SK-N-SH (cell line): Measurements from ENCODE around the gene GLT6D1. TPM values are rescaled to one million over a fixed set of nuclear protein-coding genes. Genes with fewer than 3 reads are reported as not detected.

Experiments
- CTCF ChIA-PET: fragments of 300-600, 350-600 bp; formaldehyde crosslinking; extraction: SDS; loops from one replicate; lab custom pipeline; 2021; lab: Yijun Ruan, JAX
- POLR2A ChIA-PET: fragments of 350-600 bp; sonication (Branson Sonifier 250); formaldehyde crosslinking; extraction: SDS; loops from one replicate; lab custom pipeline; 2020; ENCODE audit warnings: antibody characterized with exemption, inconsistent platforms; lab: Yijun Ruan, JAX
- DNase-seq: peaks from one replicate; pipeline ENCODE4 v3.0.0; 2012
- H2AFZ ChIP-seq: fragments of 200-600 bp; sonication (generic); 2 replicates; pipeline ENCODE4 v1.8.1; 2016; ENCODE audit warnings: antibody characterized with exemption, mild to moderate bottlenecking, low read depth
- H3F3A ChIP-seq: fragments of 200-600 bp; sonication (generic); replicated peaks from 2 replicates; pipeline ENCODE3; 2016; ENCODE audit warnings: antibody characterized with exemption, mild to moderate bottlenecking; ENCODE audit not compliant: insufficient read depth
- H3K27ac ChIP-seq, 2 experiments: fragments of 200-500 bp in 1 of 2; fragments of 200-600 bp in 1 of 2; sonication (Bioruptor generic) in 1 of 2; sonication (generic), shearing (Covaris generic) in 1 of 2; 2 replicates each; pipeline versions ENCODE4 v1.5.1 to v1.6.1; 2014 to 2016; ENCODE audit warnings: low read depth in 2 of 2, inconsistent platforms in 1 of 2, low read length in 1 of 2, mild to moderate bottlenecking in 1 of 2, mixed read lengths in 1 of 2
- H3K27me3 ChIP-seq: fragments of 200-600 bp; sonication (generic), shearing (Covaris generic); 2 replicates; pipeline ENCODE4 v1.6.1; 2016; ENCODE audit warnings: mixed run types; ENCODE audit not compliant: insufficient read depth
- H3K36me3 ChIP-seq, 2 experiments: fragments of 200-500 bp in 1 of 2; fragments of 200-600 bp in 1 of 2; sonication (Bioruptor generic) in 1 of 2; sonication (generic) in 1 of 2; replicated peaks in 1 of 2; 2 replicates each; pipeline versions ENCODE3 to v1.5.1; 2014 to 2016; ENCODE audit warnings: low read length in 1 of 2, mild to moderate bottlenecking in 1 of 2; ENCODE audit not compliant: insufficient read depth in 2 of 2, control insufficient read depth in 1 of 2
- H3K4me1 ChIP-seq, 2 experiments: fragments of 200-500 bp in 1 of 2; fragments of 200-600 bp in 1 of 2; sonication (Bioruptor generic) in 1 of 2; sonication (generic), shearing (Covaris generic) in 1 of 2; 2 replicates each; pipeline versions ENCODE4 v1.5.1 to v1.6.1; 2014 to 2016; ENCODE audit warnings: low read depth in 1 of 2, low read length in 1 of 2, mixed run types in 1 of 2; ENCODE audit not compliant: insufficient read depth in 2 of 2, control insufficient read depth in 1 of 2
- H3K4me2 ChIP-seq: fragments of 200-600 bp; sonication (generic), shearing (Covaris generic); 2 replicates; pipeline ENCODE4 v1.6.1; 2017; ENCODE audit warnings: mixed run types
- H3K4me3 ChIP-seq, 2 experiments: fragments of 200-500 bp in 1 of 2; fragments of 200-600 bp in 1 of 2; sonication (Bioruptor generic) in 1 of 2; sonication (generic), shearing (Covaris generic) in 1 of 2; 2 replicates each; pipeline versions ENCODE4 v1.5.1 to v1.8.1; 2014 to 2016; ENCODE audit warnings: low read depth in 2 of 2, inconsistent platforms in 1 of 2, low read length in 1 of 2, mild to moderate bottlenecking in 1 of 2, mixed read lengths in 1 of 2, moderate library complexity in 1 of 2
- H3K79me2 ChIP-seq: fragments of 200-600 bp; sonication (generic); 2 replicates; pipeline ENCODE4 v1.8.1; 2017; ENCODE audit warnings: mild to moderate bottlenecking; ENCODE audit not compliant: insufficient read depth
- H3K9ac ChIP-seq: fragments of 200-600 bp; sonication (generic); 2 replicates; pipeline ENCODE4 v1.6.1; 2017; ENCODE audit warnings: mixed run types
- H3K9me2 ChIP-seq: fragments of 200-600 bp; sonication (generic); 2 replicates; pipeline ENCODE4 v1.6.1; 2017; ENCODE audit warnings: mixed run types
- H3K9me3 ChIP-seq: fragments of 200-600 bp; sonication (generic); 2 replicates; pipeline ENCODE4 v1.6.1; 2017; ENCODE audit warnings: mixed run types, mild to moderate bottlenecking, moderate library complexity
- H4K20me1 ChIP-seq: fragments of 200-600 bp; sonication (generic); 2 replicates; pipeline ENCODE4 v1.6.1; 2017; ENCODE audit warnings: mild to moderate bottlenecking, mixed run types; ENCODE audit not compliant: insufficient read depth
- CHD2 ChIP-seq: fragments of 150-350 bp; IDR thresholded peaks from 2 replicates; pipeline ENCODE4 v1.6.1; 2018; ENCODE audit warnings: low read length; ENCODE audit not compliant: partially characterized antibody
- ELF1 ChIP-seq: IDR thresholded peaks from 2 replicates; pipeline ENCODE4 v1.4.0; 2012
- EP300 ChIP-seq, 2 experiments: IDR thresholded peaks; 2 replicates each; pipeline versions ENCODE4 v1.4.0 to v1.6.1; 2012; ENCODE audit warnings: borderline replicate concordance in 1 of 2, low read depth in 1 of 2, low read length in 1 of 2
- FOSL2 ChIP-seq: IDR thresholded peaks from 2 replicates; pipeline ENCODE4 v1.4.0; 2012; ENCODE audit warnings: low read depth, mild to moderate bottlenecking, moderate library complexity, borderline replicate concordance
- FOXM1 ChIP-seq: IDR thresholded peaks from 2 replicates; pipeline ENCODE4 v1.4.0; 2012; ENCODE audit warnings: low read depth, mild to moderate bottlenecking
- GATA2 ChIP-seq: sonication (generic); formaldehyde crosslinking; IDR thresholded peaks from 2 replicates; pipeline ENCODE4 v1.5.0; 2020; ENCODE audit warnings: mild to moderate bottlenecking, missing genetic modification reagents
- JUND ChIP-seq: IDR thresholded peaks from 2 replicates; pipeline ENCODE4 v1.4.0; 2012
- NFIC ChIP-seq: IDR thresholded peaks from 2 replicates; pipeline ENCODE4 v1.4.0; 2012; ENCODE audit warnings: borderline replicate concordance
- POLR2AphosphoS5 ChIP-seq: IDR thresholded peaks from 2 replicates; pipeline ENCODE4 v1.6.1; 2012; ENCODE audit warnings: low read depth, low read length
- RFX5 ChIP-seq: IDR thresholded peaks from 2 replicates; pipeline ENCODE4 v1.6.1; 2012; ENCODE audit warnings: mild to moderate bottlenecking, improper control_type of control experiment, low read length
- SIN3A ChIP-seq: IDR thresholded peaks from 2 replicates; pipeline ENCODE4 v1.6.1; 2012; ENCODE audit warnings: low read depth, mild to moderate bottlenecking, low read length, moderate library complexity, borderline replicate concordance
- TEAD4 ChIP-seq: IDR thresholded peaks from 2 replicates; pipeline ENCODE4 v1.4.0; 2012; ENCODE audit warnings: mild to moderate bottlenecking, borderline replicate concordance; ENCODE audit not compliant: insufficient read depth
- WGBS: methylation state at CpG from one replicate; pipeline ENCODE4 v1.1.6; 2017; ENCODE audit warnings: low lambda C conversion rate; 5-methylcytosine and 5-hydroxymethylcytosine counted together
- polyA plus RNA-seq, 3 experiments: library from polyadenylated mRNA; depleted of rRNA; stranded (reverse); fragments of >200 nt; gene quantifications; 2 replicates each; pipeline ENCODE4 v1.2.3, GENCODE V29; 2012
- TF ChIP-seq, protein P1 (sequence below): fragments of 200-600 bp; sonication (generic); IDR thresholded peaks from 2 replicates; pipeline ENCODE4 v1.6.1; 2017; ENCODE audit warnings: antibody characterized with exemption, mild to moderate bottlenecking, moderate library complexity
- TF ChIP-seq, protein P2 (sequence below): IDR thresholded peaks from 2 replicates; pipeline ENCODE4 v1.4.0; 2012; ENCODE audit warnings: low read depth, borderline replicate concordance
- TF ChIP-seq, protein P3 (sequence below): IDR thresholded peaks from 2 replicates; pipeline ENCODE4 v1.4.0; 2012; ENCODE audit warnings: low read depth, borderline replicate concordance
- TF ChIP-seq, protein P4 (sequence below): IDR thresholded peaks from 2 replicates; pipeline ENCODE4 v1.4.0; 2012; ENCODE audit warnings: low read depth
- TF ChIP-seq, protein P5 (sequence below): fragments of 150-350 bp; IDR thresholded peaks from 2 replicates; pipeline ENCODE4 v1.6.1; 2016; ENCODE audit warnings: mild to moderate bottlenecking, low read depth, low read length
- TF ChIP-seq, protein P6 (sequence below): fragments of 150-350 bp; IDR thresholded peaks from 2 replicates; pipeline ENCODE4 v1.6.1; 2017; ENCODE audit warnings: antibody characterized with exemption, low read length, low read depth, borderline replicate concordance
- TF ChIP-seq, protein P7 (sequence below): IDR thresholded peaks from 2 replicates; pipeline ENCODE4; 2012

The GLT6D1 gene
- polyA plus RNA-seq, 1 of the 3 experiments (the other 2 are of a cell fraction), result not detected

DNA sequence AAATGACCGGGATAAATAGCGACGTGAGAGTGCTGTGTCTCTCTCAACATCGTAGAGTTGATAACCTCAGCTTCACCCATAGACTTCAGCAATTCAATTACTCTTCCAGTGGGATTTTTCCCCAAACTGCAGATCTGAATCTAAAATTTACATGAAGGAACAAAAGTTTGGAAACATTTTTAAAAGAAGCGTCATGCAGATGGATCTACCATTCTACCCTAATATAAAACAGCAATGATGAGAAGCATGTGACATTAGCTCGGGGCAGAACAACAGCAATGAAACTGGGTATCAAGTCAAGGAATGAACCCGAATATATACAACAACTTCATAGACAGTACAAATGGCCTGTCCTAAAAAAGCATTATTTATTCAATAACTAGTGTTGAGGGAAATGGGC, 18.8 kb downstream of the GLT6D1 start:
- POLR2A ChIA-PET, result no interaction called here
- Histone ChIP-seq H4K20me1 (no peaks in the 10 kb centered on the region), H3K27ac (no peak overlapping the region), H3K4me2 (no peak overlapping the region), H3K27me3 (no peaks in the 10 kb centered on the region), H3K36me3 (no peaks in the 10 kb centered on the region), H3K9ac (no peak overlapping the region), H3K9me3 (no peaks in the 10 kb centered on the region), H3K9me2 (no peaks in the 10 kb centered on the region), H3K79me2 (no peaks in the 10 kb centered on the region), H2AFZ (no peak overlapping the region), H3F3A (no peaks in the 10 kb centered on the region), H3K4me3 (no peak overlapping the region), H3K4me1 (no peaks in the 10 kb centered on the region)
- DNase-seq, result no peak
- TF ChIP-seq CHD2, result no peak
- TF ChIP-seq, protein P1, sequence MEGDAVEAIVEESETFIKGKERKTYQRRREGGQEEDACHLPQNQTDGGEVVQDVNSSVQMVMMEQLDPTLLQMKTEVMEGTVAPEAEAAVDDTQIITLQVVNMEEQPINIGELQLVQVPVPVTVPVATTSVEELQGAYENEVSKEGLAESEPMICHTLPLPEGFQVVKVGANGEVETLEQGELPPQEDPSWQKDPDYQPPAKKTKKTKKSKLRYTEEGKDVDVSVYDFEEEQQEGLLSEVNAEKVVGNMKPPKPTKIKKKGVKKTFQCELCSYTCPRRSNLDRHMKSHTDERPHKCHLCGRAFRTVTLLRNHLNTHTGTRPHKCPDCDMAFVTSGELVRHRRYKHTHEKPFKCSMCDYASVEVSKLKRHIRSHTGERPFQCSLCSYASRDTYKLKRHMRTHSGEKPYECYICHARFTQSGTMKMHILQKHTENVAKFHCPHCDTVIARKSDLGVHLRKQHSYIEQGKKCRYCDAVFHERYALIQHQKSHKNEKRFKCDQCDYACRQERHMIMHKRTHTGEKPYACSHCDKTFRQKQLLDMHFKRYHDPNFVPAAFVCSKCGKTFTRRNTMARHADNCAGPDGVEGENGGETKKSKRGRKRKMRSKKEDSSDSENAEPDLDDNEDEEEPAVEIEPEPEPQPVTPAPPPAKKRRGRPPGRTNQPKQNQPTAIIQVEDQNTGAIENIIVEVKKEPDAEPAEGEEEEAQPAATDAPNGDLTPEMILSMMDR, result no peak
- TF ChIP-seq, protein P2, sequence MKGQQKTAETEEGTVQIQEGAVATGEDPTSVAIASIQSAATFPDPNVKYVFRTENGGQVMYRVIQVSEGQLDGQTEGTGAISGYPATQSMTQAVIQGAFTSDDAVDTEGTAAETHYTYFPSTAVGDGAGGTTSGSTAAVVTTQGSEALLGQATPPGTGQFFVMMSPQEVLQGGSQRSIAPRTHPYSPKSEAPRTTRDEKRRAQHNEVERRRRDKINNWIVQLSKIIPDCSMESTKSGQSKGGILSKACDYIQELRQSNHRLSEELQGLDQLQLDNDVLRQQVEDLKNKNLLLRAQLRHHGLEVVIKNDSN, result no peak
- TF ChIP-seq GATA2 (CRISPR knock-in tag), result no peak
- TF ChIP-seq, protein P3, sequence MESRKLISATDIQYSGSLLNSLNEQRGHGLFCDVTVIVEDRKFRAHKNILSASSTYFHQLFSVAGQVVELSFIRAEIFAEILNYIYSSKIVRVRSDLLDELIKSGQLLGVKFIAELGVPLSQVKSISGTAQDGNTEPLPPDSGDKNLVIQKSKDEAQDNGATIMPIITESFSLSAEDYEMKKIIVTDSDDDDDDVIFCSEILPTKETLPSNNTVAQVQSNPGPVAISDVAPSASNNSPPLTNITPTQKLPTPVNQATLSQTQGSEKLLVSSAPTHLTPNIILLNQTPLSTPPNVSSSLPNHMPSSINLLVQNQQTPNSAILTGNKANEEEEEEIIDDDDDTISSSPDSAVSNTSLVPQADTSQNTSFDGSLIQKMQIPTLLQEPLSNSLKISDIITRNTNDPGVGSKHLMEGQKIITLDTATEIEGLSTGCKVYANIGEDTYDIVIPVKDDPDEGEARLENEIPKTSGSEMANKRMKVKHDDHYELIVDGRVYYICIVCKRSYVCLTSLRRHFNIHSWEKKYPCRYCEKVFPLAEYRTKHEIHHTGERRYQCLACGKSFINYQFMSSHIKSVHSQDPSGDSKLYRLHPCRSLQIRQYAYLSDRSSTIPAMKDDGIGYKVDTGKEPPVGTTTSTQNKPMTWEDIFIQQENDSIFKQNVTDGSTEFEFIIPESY, result no peak
- TF ChIP-seq, protein P4, sequence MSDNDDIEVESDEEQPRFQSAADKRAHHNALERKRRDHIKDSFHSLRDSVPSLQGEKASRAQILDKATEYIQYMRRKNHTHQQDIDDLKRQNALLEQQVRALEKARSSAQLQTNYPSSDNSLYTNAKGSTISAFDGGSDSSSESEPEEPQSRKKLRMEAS, result no peak
- TF ChIP-seq NFIC, result no peak
- TF ChIP-seq RFX5, result no peak
- no peak for TF ChIP-seq EP300 (IDR thresholded peaks at IDR 0.05; ENCODE audit: borderline replicate concordance in 1 of 2, low read depth in 1 of 2, low read length in 1 of 2)
- no peak for TF ChIP-seq ELF1
- TF ChIP-seq, protein P5, sequence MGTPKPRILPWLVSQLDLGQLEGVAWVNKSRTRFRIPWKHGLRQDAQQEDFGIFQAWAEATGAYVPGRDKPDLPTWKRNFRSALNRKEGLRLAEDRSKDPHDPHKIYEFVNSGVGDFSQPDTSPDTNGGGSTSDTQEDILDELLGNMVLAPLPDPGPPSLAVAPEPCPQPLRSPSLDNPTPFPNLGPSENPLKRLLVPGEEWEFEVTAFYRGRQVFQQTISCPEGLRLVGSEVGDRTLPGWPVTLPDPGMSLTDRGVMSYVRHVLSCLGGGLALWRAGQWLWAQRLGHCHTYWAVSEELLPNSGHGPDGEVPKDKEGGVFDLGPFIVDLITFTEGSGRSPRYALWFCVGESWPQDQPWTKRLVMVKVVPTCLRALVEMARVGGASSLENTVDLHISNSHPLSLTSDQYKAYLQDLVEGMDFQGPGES, result no peak
- TF ChIP-seq JUND, result no peak
- CTCF ChIA-PET, result interaction anchor here (1.2 kb wide), 1 partner anchor 17 kb away, joined by 3 read pairs; no protein-coding TSS in a partner anchor
- WGBS, result 65% methylated on average over 7 of the region's 7 CpGs

DNA sequence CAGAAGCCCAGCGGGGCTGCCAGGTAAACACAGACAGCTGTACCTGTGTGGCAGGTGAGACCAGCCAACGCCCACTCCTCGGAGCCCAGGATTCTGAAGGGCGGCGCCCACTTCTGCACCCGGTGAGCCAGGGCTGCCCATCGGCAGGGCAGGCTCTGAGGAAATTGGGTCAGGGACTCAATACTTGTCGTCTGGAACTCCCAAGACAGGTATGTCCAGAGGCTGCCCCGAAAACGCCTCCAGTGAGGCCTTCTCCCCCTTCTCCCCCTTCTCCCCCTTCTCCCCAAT, 19.8 kb downstream of the GLT6D1 start:
- no peaks in the 10 kb centered on the region for H3K36me3 ChIP-seq
- H3K4me3 ChIP-seq, result no peak overlapping the region
- H3K27ac ChIP-seq, result no peak overlapping the region
- H3K9ac ChIP-seq, result no peak overlapping the region
- H3K9me2 ChIP-seq, result no peaks in the 10 kb centered on the region
- POLR2A ChIA-PET, result no interaction called here
- no peaks in the 10 kb centered on the region for H3K4me1 ChIP-seq
- DNase-seq, result no peak
- no peaks in the 10 kb centered on the region for H3F3A ChIP-seq
- no peaks in the 10 kb centered on the region for H3K9me3 ChIP-seq
- no peaks in the 10 kb centered on the region for H3K79me2 ChIP-seq
- no peak overlapping the region for H3K4me2 ChIP-seq
- WGBS, result 36% methylated on average over 4 of the region's 10 CpGs
- H4K20me1 ChIP-seq, result no peaks in the 10 kb centered on the region
- CTCF ChIA-PET, result interaction anchor here (1.6 kb wide), 1 partner anchor 16 kb away, joined by 7 read pairs; no protein-coding TSS in a partner anchor
- H3K27me3 ChIP-seq, result no peaks in the 10 kb centered on the region
- H2AFZ ChIP-seq, result no peak overlapping the region
- TF ChIP-seq CHD2, result no peak
- TF ChIP-seq, protein P6, sequence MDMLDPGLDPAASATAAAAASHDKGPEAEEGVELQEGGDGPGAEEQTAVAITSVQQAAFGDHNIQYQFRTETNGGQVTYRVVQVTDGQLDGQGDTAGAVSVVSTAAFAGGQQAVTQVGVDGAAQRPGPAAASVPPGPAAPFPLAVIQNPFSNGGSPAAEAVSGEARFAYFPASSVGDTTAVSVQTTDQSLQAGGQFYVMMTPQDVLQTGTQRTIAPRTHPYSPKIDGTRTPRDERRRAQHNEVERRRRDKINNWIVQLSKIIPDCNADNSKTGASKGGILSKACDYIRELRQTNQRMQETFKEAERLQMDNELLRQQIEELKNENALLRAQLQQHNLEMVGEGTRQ, result no peak
- no peak for TF ChIP-seq TEAD4
- no peak for TF ChIP-seq FOSL2
- TF ChIP-seq POLR2AphosphoS5, result no peak
- no peak for TF ChIP-seq SIN3A
- TF ChIP-seq, protein P7, sequence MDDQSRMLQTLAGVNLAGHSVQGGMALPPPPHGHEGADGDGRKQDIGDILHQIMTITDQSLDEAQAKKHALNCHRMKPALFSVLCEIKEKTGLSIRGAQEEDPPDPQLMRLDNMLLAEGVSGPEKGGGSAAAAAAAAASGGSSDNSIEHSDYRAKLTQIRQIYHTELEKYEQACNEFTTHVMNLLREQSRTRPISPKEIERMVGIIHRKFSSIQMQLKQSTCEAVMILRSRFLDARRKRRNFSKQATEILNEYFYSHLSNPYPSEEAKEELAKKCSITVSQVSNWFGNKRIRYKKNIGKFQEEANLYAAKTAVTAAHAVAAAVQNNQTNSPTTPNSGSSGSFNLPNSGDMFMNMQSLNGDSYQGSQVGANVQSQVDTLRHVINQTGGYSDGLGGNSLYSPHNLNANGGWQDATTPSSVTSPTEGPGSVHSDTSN, result no peak
- TF ChIP-seq, protein P2, result no peak
- no peak for TF ChIP-seq FOXM1
